Colonic mucosa (tissue), 4 donors: Measurements from ENCODE around the gene ADAMTS5. TPM values are rescaled to one million over a fixed set of nuclear protein-coding genes. Genes with fewer than 3 reads are reported as not detected.

Experiments used
- DNase-seq: peaks from one replicate; pipeline ENCODE4 v3.0.0-alpha.2; 2020
- H3K27ac ChIP-seq: fragments of 200-600 bp; one replicate; pipeline ENCODE4 v1.8.0; 2021
- H3K27me3 ChIP-seq: fragments of 200-600 bp; one replicate; pipeline ENCODE4 v1.8.0; 2021
- H3K36me3 ChIP-seq: fragments of 200-600 bp; one replicate; pipeline ENCODE4 v1.8.0; 2021
- H3K4me1 ChIP-seq: fragments of 200-600 bp; one replicate; pipeline ENCODE4 v1.8.0; 2021; ENCODE audit warnings: mild to moderate bottlenecking
- H3K4me3 ChIP-seq: fragments of 200-600 bp; one replicate; pipeline ENCODE4 v1.8.0; 2021
- H3K9ac ChIP-seq, 2 donors: one replicate each; pipeline ENCODE4 v1.7.0; 2013; ENCODE audit warnings: control low read depth in 2 of 2, low read depth in 2 of 2, low read length in 2 of 2
- H3K9me3 ChIP-seq: fragments of 200-600 bp; one replicate; pipeline ENCODE4 v1.8.0; 2021
- CTCF ChIP-seq: fragments of 200-600 bp; IDR thresholded peaks from one replicate; pipeline ENCODE4 v1.8.0; 2022; ENCODE audit warnings: antibody characterized with exemption, mild to moderate bottlenecking
- intact Hi-C: fragments of 100-400 bp; cut with DNase I; formaldehyde crosslinking; loops from one replicate; pipeline ENCODE4 v1.14.1; 2022
- total RNA-seq, 2 donors: library from RNA; stranded (reverse); fragmentation: NEBNext Ultra II Directional in 1 of 2; extraction: Animal tissue kit (Norgen Biotek cat#: 25700) in 1 of 2; gene quantifications; one replicate each; pipeline ENCODE4 v1.2.1, GENCODE V29; 2021
- donor health status: healthy.
- donor health status: DM: no; HTN: no; CAD: no.
- donor health status: DM: no; HTN: no; CAD: no.

The ADAMTS5 gene
- total RNA-seq, 2 donors from 2014 or later, result 0.96 to 1.6 TPM

DNA sequence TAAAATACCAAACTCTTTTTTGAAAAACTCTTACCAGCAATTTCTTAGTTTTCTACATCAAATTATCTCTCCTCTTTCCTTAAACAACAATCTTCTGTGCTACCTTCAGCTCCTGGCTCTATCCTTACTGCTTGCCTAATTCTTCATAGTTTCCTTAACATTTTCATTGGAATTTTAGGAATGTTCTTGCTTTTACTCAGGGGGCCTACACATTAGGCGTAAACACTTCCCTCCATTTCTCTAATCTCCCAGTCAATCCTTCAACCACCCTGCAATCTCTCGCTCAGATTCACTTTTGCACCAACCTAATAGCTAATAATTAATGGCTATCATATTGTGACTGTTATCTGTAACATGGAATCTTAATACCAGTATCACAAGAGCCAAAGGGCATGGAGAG, 50.1 kb downstream of the ADAMTS5 start:
- DNase-seq, result no peak
- no peak overlapping the region for H3K9ac ChIP-seq
- no peak for TF ChIP-seq CTCF
- H3K27me3 ChIP-seq, result no peaks in the 10 kb centered on the region
- no peak overlapping the region for H3K4me3 ChIP-seq
- no peaks in the 10 kb centered on the region for H3K4me1 ChIP-seq
- H3K27ac ChIP-seq, result no peak overlapping the region
- H3K36me3 ChIP-seq, result no peaks in the 10 kb centered on the region
- H3K9me3 ChIP-seq, result no peaks in the 10 kb centered on the region
- intact Hi-C loops, result no loop called here

DNA sequence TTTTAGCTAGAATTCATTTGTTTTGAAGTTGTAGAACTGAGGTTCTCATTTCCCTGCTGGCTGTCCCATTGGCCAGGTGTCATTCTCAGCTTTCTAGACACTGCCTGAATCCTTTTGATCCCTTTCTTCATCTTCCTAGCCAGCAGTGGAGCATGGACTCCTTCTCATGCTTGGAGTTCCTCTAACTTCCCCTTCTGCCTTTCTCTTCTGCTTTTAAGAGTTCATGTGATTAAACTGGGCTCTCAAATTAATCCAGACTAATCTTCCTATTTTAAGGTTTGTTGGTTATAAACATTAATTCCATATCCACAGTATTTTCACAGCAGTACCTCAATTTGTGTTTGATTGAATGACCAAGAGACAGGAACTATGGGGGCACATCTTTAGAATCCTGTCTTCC, 52.3 kb downstream of the ADAMTS5 start:
- intact Hi-C loops, result no loop called here
- Histone ChIP-seq H3K36me3 (no peaks in the 10 kb centered on the region), H3K4me3 (no peak overlapping the region), H3K27ac (no peak overlapping the region), H3K9ac (no peak overlapping the region), H3K9me3 (no peaks in the 10 kb centered on the region), H3K27me3 (no peaks in the 10 kb centered on the region), H3K4me1 (no peaks in the 10 kb centered on the region)
- no peak for DNase-seq
- TF ChIP-seq CTCF, result no peak

DNA sequence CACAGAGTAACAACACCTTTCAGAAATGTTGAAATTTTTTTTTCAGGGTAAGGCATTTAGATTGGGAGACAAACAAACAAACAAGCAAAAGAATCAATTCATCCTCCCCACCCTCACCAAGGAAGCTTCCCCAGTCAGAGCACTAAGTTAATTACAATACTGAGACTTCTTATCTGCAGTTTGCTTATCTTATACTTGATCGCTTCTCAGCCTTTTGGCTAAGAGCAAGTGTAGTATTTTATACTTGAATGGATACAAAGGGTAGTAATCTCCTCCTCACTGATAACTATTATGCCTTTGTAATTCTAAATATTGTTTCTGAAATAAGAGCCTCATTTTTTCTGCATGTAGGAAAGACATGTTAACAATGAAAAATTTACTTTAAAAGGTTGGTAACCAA, 54.4 kb downstream of the ADAMTS5 start:
- Histone ChIP-seq H3K36me3 (no peaks in the 10 kb centered on the region), H3K4me1 (no peaks in the 10 kb centered on the region), H3K9me3 (no peaks in the 10 kb centered on the region), H3K4me3 (no peak overlapping the region), H3K9ac (no peak overlapping the region), H3K27ac (no peak overlapping the region), H3K27me3 (no peaks in the 10 kb centered on the region)
- intact Hi-C loops, result no loop called here
- no peak for TF ChIP-seq CTCF
- DNase-seq, result no peak

DNA sequence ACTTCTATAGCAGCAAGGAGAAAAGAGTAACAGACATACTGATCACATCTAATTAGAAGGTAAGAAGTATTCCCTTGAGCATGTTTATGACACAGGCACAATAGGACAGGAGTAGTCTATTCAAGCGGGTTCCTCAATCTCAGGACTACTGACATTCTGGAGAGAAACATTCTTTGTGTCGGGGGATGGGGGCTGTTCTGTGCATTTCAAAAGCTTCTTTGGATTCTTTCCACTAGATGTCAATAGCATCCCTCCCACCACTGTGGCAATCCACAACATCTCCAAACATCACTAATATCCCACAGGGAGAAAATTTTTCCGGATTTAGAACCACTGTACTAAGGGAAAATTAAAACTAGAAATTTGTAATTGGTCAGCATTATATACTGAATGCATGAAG, 56.9 kb downstream of the ADAMTS5 start:
- H3K4me1 ChIP-seq, result no peaks in the 10 kb centered on the region
- no peaks in the 10 kb centered on the region for H3K36me3 ChIP-seq
- no peaks in the 10 kb centered on the region for H3K27me3 ChIP-seq
- no peak overlapping the region for H3K4me3 ChIP-seq
- no peak for DNase-seq
- H3K27ac ChIP-seq, result no peak overlapping the region
- H3K9me3 ChIP-seq, result no peaks in the 10 kb centered on the region
- intact Hi-C loops, result no loop called here
- TF ChIP-seq CTCF, result no peak
- no peak overlapping the region for H3K9ac ChIP-seq

- Histone ChIP-seq H3K9me3 (no peaks in the 10 kb centered on the region), H3K27me3 (no peaks in the 10 kb centered on the region), H3K27ac (no peak overlapping the region), H3K9ac (no peak overlapping the region), H3K4me3 (no peak overlapping the region), H3K36me3 (no peaks in the 10 kb centered on the region), H3K4me1 (no peaks in the 10 kb centered on the region)
- intact Hi-C loops, result no loop called here
- no peak for DNase-seq
- no peak for TF ChIP-seq CTCF
Observed at GRCh38 chr21:26900980-26901379, 65.9 kb downstream of the ADAMTS5 start.

- TF ChIP-seq CTCF, result no peak
Observed at GRCh38 chr21:26892151-26892550, 74.7 kb downstream of the ADAMTS5 start.

More at GRCh38 chr21:26892151-26892550, 74.7 kb downstream of the ADAMTS5 start:
- no peak for DNase-seq
- no peaks in the 10 kb centered on the region for H3K27me3 ChIP-seq
- no peaks in the 10 kb centered on the region for H3K36me3 ChIP-seq
- H3K4me3 ChIP-seq, result no peak overlapping the region
- H3K9ac ChIP-seq, result no peak overlapping the region
- no peaks in the 10 kb centered on the region for H3K9me3 ChIP-seq
- H3K4me1 ChIP-seq, result no peaks in the 10 kb centered on the region
- intact Hi-C loops, result no loop called here
- no peak overlapping the region for H3K27ac ChIP-seq
